Stimulated activated CD8-positive, alpha-beta memory T cell treated with anti-CD3 and anti-CD28 coated beads, Interleukin-7, amount 100 ng/mL, for 48 hours (primary cell): Measurements from ENCODE around the gene EGFL6.
"Not testable (repeated sequence)": the region's sequence is repeated elsewhere in the genome, so short reads cannot be mapped to it uniquely, and the experiment has no call there.

Source experiments
- DNase-seq, 2 donors: peaks; one replicate each; pipeline ENCODE4 v3.0.0-alpha.2; 2020; ENCODE audit warnings: low read depth in 1 of 2; ENCODE audit errors: extremely low read depth in 1 of 2

EGFL6 gene

GRCh38 chrX:13590914-13591313 lies 21.5 kb downstream of the EGFL6 start:
- no peak for DNase-seq

- no peak for DNase-seq
Observed at GRCh38 chrX:13597874-13598273, 28.5 kb downstream of the EGFL6 start.

- no peak for DNase-seq
Observed at GRCh38 chrX:13598877-13599276, 29.5 kb downstream of the EGFL6 start.

GRCh38 chrX:13599491-13599890 lies 30.1 kb downstream of the EGFL6 start:
- no peak for DNase-seq

GRCh38 chrX:13605611-13606010 lies 36.2 kb downstream of the EGFL6 start:
- no peak for DNase-seq

GRCh38 chrX:13607331-13607995 lies 38.1 kb downstream of the EGFL6 start:
- DNase-seq, result no peak

GRCh38 chrX:13607996-13608365 lies 38.6 kb downstream of the EGFL6 start:
- no peak for DNase-seq

- DNase-seq, result no peak
Observed at GRCh38 chrX:13614154-13614553, 44.8 kb downstream of the EGFL6 start.

GRCh38 chrX:13620207-13620606 lies 50.8 kb downstream of the EGFL6 start:
- no peak for DNase-seq

- no peak for DNase-seq
Observed at GRCh38 chrX:13622401-13622964, 53.1 kb downstream of the EGFL6 start.

- DNase-seq, result no peak
Observed at GRCh38 chrX:13627306-13627705, 57.9 kb downstream of the EGFL6 start.

GRCh38 chrX:13637224-13637623 lies 67.8 kb downstream of the EGFL6 start:
- DNase-seq, result not testable (repeated sequence)

GRCh38 chrX:13638021-13638420 lies 68.6 kb downstream of the EGFL6 start:
- DNase-seq, result no peak

- DNase-seq, result no peak
Observed at GRCh38 chrX:13638826-13639225, 69.4 kb downstream of the EGFL6 start.

- not testable (repeated sequence) for DNase-seq
Observed at GRCh38 chrX:13641684-13642083, 72.3 kb downstream of the EGFL6 start.

GRCh38 chrX:13645464-13646153 lies 76.2 kb downstream of the EGFL6 start:
- DNase-seq, result no peak

- no peak for DNase-seq
Observed at GRCh38 chrX:13646154-13646549, 76.8 kb downstream of the EGFL6 start.

- peak; percentile 7 to 50 for DNase-seq
Observed at GRCh38 chrX:13647709-13648212, 78.4 kb downstream of the EGFL6 start.

GRCh38 chrX:13648336-13648735 lies 78.9 kb downstream of the EGFL6 start:
- DNase-seq, result not testable (repeated sequence)

- no peak for DNase-seq
Observed at GRCh38 chrX:13649838-13650237, 80.4 kb downstream of the EGFL6 start.

- no peak for DNase-seq
Observed at GRCh38 chrX:13650318-13650717, 80.9 kb downstream of the EGFL6 start.

GRCh38 chrX:13651150-13651549 lies 81.7 kb downstream of the EGFL6 start:
- DNase-seq, result no peak
